ENCODE results near the gene SRC. TPM values are rescaled to one million over a fixed set of nuclear protein-coding genes. Genes with fewer than 3 reads are reported as not detected.

The SRC gene
- total and polyA plus RNA-seq, 7 donors, result 0.86 to 3.0 (median 1.3) TPM

- no peak for ATAC-seq
- no peak for DNase-seq
- Histone ChIP-seq H3K9me3 (no peaks in the 10 kb centered on the region), H3K36me3 (ENCODE audit: insufficient read depth in 1 of 2, low read depth in 1 of 2) (no peaks in the 10 kb centered on the region), H3K4me1 (no peaks in the 10 kb centered on the region), H3K4me3 (no peak overlapping the region), H3K27ac (no peak overlapping the region), H3K27me3 (ENCODE audit: insufficient read depth in 3 of 3, low read length in 2 of 3) (no peaks in the 10 kb centered on the region)
- WGBS, 3 donors, result 77 to 88% (median 84%) methylated on average over 15 of the region's 15 CpGs
- TF ChIP-seq CTCF (IDR thresholded peaks at IDR 0.05), result no peak
- intact Hi-C loops (cut with DNase I), result no loop called here
Observed at GRCh38 chr20:37357481-37358365, 11.8 kb downstream of the SRC start.

- Histone ChIP-seq H3K27ac (no peak overlapping the region), H3K4me1 (no peaks in the 10 kb centered on the region), H3K27me3 (ENCODE audit: insufficient read depth in 3 of 3, low read length in 2 of 3) (no peaks in the 10 kb centered on the region), H3K4me3 (no peak overlapping the region), H3K36me3 (ENCODE audit: insufficient read depth in 1 of 2, low read depth in 1 of 2) (no peaks in the 10 kb centered on the region), H3K9me3 (no peaks in the 10 kb centered on the region)
- intact Hi-C loops (cut with DNase I), result no loop called here
- ATAC-seq, result peak in 1 of 4 donors; percentile 33
- peak; percentile 54 to 69 for DNase-seq
- TF ChIP-seq CTCF (IDR thresholded peaks at IDR 0.05), result no peak
- 62% methylated on average over 20 to 23 of the region's 23 CpGs for WGBS, 3 donors
Observed at GRCh38 chr20:37358366-37359150, 12.6 kb downstream of the SRC start.

- TF ChIP-seq CTCF (IDR thresholded peaks at IDR 0.05), result no peak
- intact Hi-C loops (cut with DNase I), result no loop called here
- H3K9me3 ChIP-seq, result no peaks in the 10 kb centered on the region
- H3K27ac ChIP-seq, result no peak overlapping the region
- H3K36me3 ChIP-seq (ENCODE audit: insufficient read depth in 1 of 2, low read depth in 1 of 2), result no peaks in the 10 kb centered on the region
- no peaks in the 10 kb centered on the region for H3K4me1 ChIP-seq
- WGBS, 3 donors, result 72 to 77% (median 76%) methylated on average over 9 of the region's 9 CpGs
- no peaks in the 10 kb centered on the region for H3K27me3 ChIP-seq (ENCODE audit: insufficient read depth in 3 of 3, low read length in 2 of 3)
- DNase-seq, result no peak
- H3K4me3 ChIP-seq, result no peak overlapping the region
- no peak for ATAC-seq
Observed at GRCh38 chr20:37359331-37359730, 13.4 kb downstream of the SRC start.

- Histone ChIP-seq H3K4me1 (no peaks in the 10 kb centered on the region), H3K36me3 (ENCODE audit: insufficient read depth in 1 of 2, low read depth in 1 of 2) (no peaks in the 10 kb centered on the region), H3K27me3 (ENCODE audit: insufficient read depth in 3 of 3, low read length in 2 of 3) (no peaks in the 10 kb centered on the region), H3K4me3 (no peak overlapping the region), H3K9me3 (no peaks in the 10 kb centered on the region), H3K27ac (no peak overlapping the region)
- ATAC-seq, result no peak
- DNase-seq, result no peak
- 62 to 79% (median 67%) methylated on average over 5 of the region's 5 CpGs for WGBS, 3 donors
- intact Hi-C loops (cut with DNase I), result no loop called here
- no peak for TF ChIP-seq CTCF (IDR thresholded peaks at IDR 0.05)
Observed at GRCh38 chr20:37359836-37360235, 13.9 kb downstream of the SRC start.

All from psoas muscle (tissue), 8 donors.